HG03457 (cell line): ENCODE data around the gene ZC3H12A.

Experiments
- ATAC-seq: cut with Tn5 transposase; IDR thresholded peaks from one replicate; pipeline ENCODE4 v1.9.1; 2021; ENCODE audit warnings: moderate number of reproducible peaks; ENCODE audit not compliant: unreplicated experiment

The ZC3H12A gene

GRCh38 chr1:37477946-37478345, 3.6 kb downstream of the ZC3H12A start:
- ATAC-seq, result no peak

DNA sequence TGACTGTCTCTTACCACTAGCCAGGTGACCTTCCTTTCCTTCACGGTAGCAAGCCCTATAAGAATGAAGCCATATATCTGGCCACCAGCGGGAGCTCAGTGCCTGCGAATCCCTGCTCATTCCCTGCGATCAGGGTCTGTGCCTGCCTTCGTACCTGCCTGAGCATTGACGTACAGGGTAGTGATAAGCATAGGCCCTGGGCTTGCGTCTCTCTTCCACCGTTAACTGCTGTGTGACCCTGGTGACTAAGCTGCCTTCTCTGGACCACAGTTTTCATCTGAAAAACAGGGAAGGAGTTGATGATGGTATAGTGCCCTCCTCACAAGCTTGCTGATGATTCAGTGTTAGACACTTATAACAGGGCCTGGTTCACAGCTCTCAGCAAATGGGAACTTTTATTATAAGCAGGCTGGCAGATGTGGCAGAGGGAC, 4.1 kb downstream of the ZC3H12A start:
- no peak for ATAC-seq

DNA sequence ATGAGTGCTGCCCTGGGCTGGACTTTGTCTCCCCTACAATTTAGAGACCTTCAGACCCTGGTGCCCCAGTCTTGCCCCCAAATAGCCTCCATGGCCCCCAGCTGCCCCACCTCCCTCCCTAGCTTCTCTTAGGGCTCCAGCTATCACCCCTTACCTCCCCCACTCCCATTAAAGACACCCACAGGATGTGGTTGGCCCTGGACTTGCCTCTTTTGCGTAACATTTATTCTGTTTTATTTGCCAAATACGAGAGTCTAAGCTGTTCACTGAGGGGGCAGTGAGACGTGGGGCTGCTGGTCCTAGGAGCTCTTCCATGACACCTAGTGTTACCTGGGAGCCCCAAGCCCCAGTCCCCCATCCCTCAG, 4.5 kb downstream of the ZC3H12A start:
- no peak for ATAC-seq

GRCh38 chr1:37479255-37480124, 5.1 kb downstream of the ZC3H12A start:
- ATAC-seq, result no peak

GRCh38 chr1:37480125-37480466, 5.7 kb downstream of the ZC3H12A start:
- ATAC-seq, result no peak

GRCh38 chr1:37480581-37481288, 6.4 kb downstream of the ZC3H12A start:
- ATAC-seq, result no peak

GRCh38 chr1:37481289-37482003, 7.1 kb downstream of the ZC3H12A start:
- no peak for ATAC-seq

DNA sequence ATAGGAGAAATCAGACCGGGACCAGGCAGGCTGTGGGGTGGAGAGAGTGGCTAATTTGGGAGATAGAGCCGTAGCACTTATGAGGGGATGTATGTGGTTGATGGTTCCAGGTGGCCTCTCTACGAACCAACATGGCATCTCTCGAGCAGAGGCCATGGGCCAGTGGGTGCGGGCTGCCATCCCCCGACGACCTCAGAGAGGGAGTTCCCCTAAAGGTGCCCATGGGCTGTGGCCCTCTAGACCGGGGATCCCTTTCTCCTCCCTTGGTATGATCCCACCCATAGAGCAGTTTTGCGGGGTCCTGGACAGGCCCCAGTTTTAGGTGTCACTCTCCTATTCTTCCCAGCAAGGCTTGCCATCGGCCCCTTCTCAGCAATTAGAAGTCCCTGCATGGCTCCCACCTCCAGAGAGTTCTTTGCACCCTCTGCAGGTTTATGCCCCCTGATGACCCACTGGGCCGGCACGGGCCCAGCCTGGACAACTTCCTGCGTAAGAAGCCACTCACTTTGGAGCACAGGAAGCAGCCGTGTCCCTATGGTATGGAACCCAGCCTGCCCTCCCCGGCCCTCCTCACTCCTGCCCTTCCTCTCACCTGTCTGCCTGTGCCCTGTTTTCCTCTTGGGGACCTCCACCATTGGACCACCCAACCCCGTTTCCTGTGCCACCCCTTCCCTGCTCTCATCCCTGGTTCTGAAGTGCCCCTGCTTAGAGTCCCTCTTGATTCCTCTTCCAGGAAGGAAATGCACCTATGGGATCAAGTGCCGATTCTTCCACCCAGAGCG, 7.8 kb downstream of the ZC3H12A start:
- no peak for ATAC-seq

GRCh38 chr1:37482796-37483744, 8.7 kb downstream of the ZC3H12A start:
- ATAC-seq, result no peak

DNA sequence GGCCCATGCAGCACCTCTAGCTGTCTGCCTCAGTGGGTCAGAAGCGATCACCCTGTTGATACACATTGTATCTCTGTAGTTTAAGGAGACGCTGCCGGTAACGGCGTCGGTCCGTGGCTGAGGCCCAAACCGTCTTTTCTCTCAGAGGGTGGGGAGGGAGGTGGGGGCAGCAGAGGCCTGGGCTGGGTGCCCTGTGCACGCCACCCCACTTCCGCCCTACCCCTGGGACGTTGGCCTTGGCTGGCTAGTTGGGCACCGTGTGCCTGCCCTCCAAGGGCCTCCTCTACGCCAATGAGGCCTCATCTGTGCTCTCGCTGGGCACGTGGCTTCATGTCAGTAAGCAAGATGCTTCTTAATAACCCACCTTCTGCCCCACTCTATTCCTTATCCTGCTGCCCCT, 9.4 kb downstream of the ZC3H12A start:
- no peak for ATAC-seq

DNA sequence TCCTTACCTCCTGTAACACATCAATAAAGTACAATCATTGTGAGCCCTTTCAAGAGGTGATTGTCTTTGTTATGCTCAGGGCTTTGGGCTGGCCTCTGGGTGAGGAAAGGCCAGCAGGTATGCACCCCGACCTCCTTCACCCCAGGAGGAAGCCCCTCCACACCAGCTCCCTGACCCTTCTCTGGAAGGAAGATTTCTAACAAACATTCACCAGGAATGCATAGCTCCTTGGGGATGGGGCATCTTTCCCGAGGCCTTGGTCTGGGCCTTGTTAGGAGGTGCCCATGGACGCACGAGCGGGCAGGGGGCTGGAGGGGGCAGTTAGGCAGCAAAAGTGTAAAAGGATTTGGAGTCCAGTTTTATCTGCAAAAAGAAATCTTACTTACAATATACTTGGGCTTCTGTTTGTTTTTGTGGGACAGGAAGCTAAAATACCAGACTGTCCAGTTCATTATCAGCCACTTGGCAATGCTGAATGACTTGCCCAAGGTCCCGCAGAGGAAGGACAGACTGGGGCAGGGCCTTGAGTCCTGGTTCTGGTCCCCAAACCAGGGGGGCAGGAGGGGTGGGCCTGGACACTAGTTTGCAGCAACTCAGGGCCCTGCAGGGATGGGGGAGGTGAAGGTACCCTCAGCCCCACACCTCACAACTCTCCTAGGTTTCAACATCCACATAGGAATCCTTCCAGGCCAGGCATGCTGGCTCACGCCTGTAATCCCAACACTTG, 10.1 kb downstream of the ZC3H12A start:
- ATAC-seq, result no peak

DNA sequence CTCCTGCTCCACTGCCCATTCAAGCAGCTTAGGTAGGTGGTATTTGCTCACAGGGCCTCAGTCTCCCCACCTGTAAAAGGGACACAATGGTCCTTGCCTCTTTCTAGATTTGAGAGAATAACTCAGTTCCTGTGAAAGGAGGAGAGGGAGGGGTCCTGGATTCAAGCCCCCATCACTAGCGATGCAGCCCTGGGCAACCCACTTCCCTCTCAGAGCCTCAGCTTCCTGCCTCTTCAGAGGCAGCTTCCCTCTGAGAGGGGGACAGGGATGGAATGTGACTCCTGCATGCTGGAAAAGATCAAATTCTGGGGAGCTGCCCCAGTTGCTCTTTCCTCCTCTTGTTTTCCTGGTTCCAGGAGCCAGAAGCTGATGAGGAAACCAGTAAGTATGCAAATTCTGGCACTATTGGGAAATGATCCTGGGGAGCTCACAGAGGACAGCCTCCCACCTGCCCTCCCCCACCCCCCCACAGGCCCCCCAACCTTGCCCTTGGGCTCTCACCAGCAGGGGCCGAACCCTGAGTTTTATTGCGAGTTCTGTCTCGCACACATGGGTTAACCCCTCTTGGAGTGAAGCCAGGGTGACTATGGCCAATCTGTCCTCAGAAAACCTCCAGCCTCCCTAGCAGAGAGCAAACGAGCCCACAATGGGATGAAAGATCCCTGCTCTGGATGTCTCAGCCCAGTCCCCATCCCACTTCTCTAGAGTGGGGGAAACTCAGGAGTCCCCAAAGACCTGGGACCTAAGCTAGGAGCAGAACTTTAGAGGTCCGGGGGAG, 11.7 kb downstream of the ZC3H12A start:
- no peak for ATAC-seq

GRCh38 chr1:37486680-37487618, 12.6 kb downstream of the ZC3H12A start:
- no peak for ATAC-seq

DNA sequence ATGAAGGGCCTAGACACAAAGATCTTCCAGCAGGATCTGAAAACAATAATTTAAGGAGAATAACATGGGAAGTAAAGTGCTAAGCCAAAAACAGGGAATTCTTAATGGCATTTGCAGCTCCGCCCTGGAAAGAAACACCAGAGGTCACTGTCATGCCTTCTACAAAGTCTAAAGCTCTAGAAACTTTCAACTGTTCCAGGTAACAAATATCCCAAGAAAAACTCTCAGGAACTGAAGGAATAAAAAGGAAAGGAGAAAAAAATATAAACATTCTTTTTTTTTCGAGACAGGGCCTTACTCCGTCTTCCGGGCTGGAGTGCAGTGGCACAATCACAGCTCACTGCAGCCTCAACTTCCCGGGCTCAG, 13.2 kb downstream of the ZC3H12A start:
- ATAC-seq, result no peak

GRCh38 chr1:37493336-37494098, 19.1 kb downstream of the ZC3H12A start:
- ATAC-seq, result no peak

GRCh38 chr1:37495875-37496274, 21.5 kb downstream of the ZC3H12A start:
- ATAC-seq, result no peak

DNA sequence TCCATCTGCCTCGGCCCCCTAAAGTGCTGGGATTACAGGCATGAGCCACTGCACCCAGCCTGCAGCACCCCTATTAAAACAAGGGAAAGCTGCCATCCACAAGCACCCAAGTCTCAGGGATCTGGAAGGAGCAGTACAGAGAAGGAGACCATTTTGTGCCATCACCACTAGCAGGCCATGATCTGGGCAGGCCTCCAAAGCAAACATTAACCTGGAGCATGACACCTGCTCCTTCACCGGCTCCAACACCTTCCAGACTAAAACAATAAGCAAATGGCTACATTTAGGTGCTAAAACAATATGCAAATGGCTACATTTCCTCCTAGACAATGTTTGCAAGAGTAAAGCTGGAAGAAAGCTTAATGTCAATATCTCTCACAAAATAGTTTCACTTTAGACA, 23.5 kb downstream of the ZC3H12A start:
- no peak for ATAC-seq
